ENCODE measurements around the gene MAST4. TPM values are rescaled to one million over a fixed set of nuclear protein-coding genes. Genes with fewer than 3 reads are reported as not detected.

Gene MAST4
- polyA plus RNA-seq, 3 donors: 12.5 to 15.3 (median 13.7) TPM

DNA sequence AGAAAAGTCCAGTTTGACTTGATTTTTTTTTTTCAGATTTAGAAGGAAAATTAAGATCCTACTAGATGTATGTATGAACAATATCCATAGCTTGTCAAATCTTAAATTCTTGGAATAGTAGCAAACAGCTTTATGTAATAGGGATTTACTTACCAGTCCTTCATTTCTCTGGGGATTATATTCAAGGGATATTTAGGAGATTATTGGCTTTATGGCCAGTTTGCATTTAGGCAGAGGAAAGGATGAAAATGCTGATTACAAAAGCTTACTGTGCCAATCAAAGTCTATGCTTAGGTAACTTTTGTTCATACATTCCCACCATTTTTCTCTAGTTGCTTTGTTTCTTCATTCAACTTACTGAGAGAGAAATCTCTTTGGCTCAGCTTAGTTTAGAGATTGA, 47.9 kb downstream of the MAST4 start:
- DNase-seq (ENCODE audit: low read depth in 3 of 3, low spot score in 2 of 3): no peak

DNA sequence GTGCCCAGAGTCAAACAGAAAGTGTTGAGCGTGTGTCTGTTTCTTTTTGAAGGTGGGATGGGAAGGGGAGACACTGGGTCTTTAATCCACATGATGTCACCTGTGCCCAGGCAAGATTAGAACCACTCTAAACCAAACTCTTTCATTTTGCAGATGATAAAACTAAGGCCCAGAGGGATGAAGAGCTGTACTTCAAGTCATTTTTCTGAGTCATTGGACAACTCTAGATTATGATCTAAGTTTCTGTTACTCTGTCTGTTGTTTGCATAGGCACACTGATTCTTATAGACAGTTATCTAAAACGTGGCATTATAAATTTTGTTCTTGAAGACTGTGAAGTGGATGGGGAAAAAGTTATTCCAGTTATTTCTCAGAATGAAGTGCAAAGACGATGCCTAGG, 48.8 kb downstream of the MAST4 start:
- DNase-seq (ENCODE audit: low read depth in 3 of 3, low spot score in 2 of 3): no peak

DNA sequence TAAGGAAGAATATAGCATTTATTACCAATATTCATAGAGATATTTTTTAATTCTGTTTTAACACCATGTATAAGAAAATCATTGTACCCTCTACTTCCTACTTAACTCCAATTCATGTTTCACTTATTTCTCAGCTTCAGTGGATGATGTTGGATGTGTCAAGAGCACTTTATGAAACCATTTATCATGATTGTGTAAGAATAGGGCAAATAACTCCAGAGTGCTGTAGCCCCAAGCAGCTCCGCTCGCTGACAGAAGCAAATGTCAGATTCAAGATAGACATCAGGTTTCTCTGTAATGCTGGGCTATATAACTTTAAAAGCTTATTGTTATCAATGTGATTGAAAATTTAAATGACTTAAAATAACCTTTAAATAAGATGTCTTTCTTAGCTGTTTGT, 50.4 kb downstream of the MAST4 start:
- DNase-seq (ENCODE audit: low read depth in 3 of 3, low spot score in 2 of 3): no peak

DNA sequence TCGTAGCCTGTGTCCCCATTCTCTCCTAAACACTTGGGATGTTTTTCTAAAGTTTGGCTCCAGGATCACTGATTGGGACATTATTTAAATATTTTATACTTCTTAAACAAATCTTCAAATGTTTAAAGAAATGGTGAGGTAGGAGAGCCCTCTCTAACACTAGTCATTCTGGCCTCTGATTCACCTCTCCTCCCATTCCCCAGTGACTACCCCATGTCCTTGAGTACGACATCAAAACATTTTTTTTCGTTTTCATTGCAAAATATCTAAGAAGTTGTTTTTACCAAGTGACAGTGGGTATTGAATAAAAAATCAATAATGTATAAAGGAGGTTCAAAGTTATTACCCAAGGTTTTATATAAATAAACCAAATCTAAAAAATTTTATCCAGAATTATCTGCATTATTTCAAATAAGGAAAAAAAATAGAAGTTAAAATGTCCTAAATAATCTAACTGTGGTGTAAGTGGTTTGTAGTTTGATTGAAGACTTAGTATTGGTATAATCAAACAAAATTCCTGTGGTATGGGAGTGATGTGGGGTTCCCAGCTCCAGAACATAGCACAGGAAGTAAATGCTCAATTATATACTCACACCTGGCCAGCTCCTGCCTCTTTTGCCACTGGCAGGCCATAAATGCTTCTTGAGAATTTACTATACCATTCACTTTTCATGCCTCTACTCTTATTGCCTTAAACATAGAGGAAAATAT, 51.1 kb downstream of the MAST4 start:
- no peak for DNase-seq (ENCODE audit: low read depth in 3 of 3, low spot score in 2 of 3)

DNA sequence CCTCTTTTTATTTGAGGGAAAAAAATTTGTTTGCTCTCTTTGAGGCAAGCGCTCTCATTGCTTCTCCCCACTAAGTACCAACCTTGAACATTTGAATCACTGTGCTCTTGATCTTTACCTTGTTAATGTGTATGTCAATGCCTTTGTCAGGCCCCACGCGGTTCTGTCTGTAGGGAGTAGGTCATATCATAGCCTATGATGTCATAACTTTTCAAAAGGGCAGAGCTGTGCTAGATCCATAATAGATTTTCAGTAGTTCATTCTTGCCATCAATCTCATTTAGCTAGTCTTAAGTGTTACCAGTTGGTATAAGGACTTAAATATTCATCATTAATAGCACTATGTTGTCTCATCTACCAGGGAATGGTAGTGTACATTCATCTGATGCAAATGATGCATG, 56.6 kb downstream of the MAST4 start:
- no peak for DNase-seq (ENCODE audit: low read depth in 3 of 3, low spot score in 2 of 3)

DNA sequence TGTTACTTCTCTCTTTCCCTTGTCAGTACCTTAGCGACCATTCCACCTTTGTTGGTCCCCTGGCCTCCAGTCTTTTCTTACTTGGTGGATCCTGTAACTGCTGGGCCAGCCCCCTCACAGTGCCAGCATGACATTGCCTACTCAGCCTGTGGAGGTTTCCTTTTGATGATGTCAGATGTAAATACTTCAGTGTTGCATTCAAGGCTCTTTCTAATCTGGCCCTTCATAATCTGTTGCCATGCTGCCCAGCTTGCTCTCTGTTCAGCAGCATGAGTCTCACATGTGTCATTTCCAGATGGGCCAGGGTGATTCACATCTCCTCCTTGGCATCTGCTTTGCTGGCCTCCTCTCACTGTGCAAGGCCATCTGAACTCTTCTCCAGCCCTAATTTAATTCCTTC, 57.1 kb downstream of the MAST4 start:
- DNase-seq (ENCODE audit: low read depth in 3 of 3, low spot score in 2 of 3): no peak

DNA sequence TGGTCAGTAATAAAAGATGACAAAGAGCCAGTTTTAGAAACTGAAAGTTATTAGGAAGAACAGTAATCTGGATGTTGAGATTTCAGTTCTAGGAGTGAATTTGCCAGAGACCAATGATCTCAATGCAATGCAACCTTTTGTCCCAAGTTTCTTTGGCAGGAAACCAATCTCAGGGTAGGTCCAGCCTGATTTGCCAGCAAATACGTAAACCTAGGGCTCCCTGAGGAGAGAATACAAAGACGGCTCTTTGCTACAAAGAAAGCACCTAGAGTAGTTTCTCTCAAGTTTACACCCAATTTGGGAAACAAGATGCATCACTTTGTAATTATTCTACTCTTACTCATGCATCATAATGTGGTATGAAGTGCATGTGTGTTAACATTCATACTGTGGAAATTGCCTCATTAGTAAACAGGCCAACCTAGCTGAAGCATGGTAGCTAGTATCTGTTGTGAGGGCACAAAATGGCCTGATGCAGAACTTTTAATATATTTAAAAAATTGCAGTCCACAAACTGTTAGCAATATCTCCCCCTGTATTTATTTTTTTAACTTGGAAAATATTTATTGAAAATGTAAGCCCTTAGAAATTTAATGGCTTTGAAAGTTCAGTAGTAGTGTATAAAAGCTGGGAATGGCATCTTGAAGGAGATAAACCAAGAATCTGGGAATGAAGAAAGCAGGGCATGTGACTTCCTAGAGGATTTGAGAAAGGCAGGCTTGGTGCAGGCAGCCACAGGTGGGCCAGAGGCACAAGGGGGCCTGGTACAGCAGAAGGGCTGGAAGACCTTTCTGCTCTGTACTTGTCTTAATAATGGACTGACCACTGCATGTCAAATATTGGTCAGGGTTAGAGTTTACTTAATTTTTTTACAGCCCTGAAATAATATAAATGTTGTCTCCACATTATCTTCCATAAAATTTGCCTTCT, 59.5 kb downstream of the MAST4 start:
- no peak for DNase-seq (ENCODE audit: low read depth in 3 of 3, low spot score in 2 of 3)

DNA sequence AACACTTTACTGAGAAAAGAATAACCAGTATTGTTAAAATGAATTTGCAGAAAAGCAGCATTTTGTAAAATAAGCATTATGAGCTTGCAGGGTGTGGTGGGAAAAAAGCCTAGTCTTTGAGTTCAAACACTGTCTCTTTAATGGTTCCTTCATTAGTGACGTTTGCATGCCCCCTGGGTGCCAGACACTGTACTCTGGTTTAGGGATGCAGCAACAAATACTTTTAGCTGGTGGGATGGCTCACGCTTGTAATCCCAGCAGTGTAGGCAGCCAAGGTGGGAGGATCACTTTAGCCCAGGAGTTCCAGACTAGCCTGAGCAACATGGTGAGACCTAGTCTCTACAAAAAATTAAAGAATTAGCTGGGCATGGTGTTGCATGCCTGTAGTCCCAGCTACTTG, 62.3 kb downstream of the MAST4 start:
- DNase-seq (ENCODE audit: low read depth in 3 of 3, low spot score in 2 of 3): no peak

DNA sequence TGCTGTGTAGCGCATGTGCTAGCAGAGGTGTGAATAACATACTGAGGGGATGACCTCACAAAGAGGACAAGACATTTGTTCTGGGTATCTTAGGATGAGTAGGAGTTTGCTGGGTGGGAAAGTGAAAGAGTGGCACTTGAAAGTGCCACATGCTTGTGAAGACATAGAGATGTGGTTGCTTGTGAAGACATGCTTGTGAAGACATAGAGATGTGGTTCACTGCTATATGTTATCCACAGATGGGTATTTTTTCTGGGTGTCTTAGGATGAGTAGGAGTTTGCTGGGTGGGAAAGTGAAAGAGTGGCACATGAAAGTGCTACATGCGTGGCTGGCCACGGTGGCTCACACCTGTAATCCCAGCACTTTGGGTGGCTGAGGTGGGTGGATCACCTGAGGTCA, 63.6 kb downstream of the MAST4 start:
- DNase-seq (ENCODE audit: low read depth in 3 of 3, low spot score in 2 of 3): no peak

DNA sequence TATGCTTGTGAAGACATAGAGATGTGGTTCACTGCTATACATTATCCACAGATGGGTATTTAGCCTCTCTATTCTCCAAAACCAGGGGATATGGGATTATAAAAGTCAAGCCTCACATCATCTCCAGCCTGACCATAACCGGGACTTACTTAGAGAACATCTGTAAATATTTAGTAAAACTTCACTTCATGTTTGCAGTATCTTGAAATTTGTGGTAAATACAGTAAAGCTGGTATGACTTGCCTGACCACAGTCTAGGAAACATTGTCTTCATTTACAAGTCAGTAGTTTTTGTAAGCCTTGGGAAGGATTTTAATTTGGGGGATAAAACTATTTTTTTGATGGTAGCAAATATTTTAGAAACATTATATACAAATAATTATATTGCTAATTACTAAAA, 64.2 kb downstream of the MAST4 start:
- no peak for DNase-seq (ENCODE audit: low read depth in 3 of 3, low spot score in 2 of 3)

DNA sequence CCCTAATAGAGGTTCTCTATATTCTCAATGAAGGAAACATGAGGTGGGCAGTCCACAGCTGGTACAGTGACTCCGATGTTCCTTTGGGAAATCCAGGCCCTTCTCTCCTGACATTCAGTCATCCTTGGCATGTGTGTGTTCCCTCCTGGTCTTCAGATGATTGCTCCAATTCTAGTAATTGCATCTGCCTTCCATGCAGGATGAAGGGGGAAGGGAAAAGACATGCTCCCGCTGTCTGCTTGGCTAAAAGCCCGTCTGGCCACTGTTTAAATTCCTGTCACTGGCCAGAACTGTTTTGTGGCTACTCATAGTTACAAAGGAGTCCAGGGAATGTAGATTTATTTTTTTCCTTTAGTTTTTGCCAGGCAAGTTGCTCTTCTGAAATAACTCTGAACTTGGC, 65.0 kb downstream of the MAST4 start:
- DNase-seq (ENCODE audit: low read depth in 3 of 3, low spot score in 2 of 3): no peak

DNA sequence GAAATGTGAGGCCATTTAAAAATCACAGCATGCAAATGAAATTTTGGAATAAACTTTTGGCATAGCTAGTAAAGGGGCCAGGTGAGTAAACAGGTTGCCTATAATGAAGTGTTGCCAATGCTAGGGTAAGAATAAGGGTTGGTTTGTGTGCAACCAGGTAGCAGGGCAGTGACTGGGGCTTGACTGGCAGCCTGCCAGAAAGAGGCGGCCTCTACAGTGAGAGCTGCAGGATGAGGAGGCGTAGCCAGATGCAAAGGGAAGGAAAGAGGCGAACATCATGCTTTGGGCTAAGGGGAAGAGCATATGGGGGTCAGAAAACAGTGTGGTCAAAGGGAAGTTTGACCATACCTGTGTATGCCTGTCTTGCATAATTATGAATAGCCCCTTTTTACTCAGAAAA, 70.6 kb downstream of the MAST4 start:
- DNase-seq (ENCODE audit: low read depth in 3 of 3, low spot score in 2 of 3): no peak

DNA sequence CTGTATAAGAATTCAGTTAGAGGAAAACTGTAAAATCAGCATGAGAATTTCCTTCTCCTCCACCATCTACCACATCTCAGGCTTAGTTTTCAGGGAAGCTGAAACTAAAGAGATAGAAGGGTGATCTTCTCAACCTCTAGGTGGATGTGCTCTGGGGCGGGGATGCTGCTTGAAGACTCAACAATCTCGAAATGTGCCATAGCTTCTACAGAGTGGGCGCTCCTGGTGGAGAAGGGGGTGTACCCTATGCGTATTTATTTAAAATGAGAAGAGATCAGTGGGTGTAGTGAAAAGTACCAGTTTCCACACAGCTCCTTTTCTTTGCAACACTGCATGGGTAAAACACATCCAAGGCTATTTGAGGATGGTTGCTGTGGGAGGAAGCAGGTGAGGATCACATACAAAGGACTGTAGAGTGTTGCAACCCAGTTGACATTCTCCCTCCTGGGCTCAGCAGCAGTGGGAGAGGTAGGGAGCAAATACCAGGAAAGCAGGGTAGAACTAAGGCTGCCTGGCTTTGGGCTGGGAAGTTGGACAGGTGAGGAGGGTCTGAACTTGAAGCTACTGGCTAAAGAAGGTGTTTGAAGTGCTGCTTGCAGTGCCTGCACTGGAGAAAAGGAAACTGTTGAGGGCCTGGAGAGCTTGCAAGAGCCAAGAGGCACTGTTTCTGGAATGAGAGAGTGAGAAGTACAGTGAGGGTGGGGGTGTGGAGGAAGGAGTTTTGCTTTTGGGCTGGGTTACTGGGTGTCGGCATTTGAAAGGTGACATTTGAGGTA, 73.1 kb downstream of the MAST4 start:
- no peak for DNase-seq (ENCODE audit: low read depth in 3 of 3, low spot score in 2 of 3)

DNA sequence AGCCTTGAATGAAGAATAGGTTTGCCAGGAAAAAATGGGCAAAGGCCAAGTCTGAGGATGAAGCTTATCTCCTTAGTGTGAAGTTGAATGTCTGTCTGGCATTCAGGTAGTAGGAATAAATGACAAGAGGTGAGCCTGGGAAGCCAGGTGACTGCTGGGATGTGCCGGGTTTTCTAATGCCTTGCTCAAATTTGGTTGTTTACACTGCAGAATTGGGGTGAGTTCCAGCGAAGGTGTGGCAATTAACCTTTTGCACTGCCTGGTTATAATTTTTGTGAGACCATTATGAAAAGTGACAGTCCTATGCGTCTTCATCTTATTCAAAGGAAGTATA, 73.6 kb downstream of the MAST4 start:
- no peak for DNase-seq (ENCODE audit: low read depth in 3 of 3, low spot score in 2 of 3)

DNA sequence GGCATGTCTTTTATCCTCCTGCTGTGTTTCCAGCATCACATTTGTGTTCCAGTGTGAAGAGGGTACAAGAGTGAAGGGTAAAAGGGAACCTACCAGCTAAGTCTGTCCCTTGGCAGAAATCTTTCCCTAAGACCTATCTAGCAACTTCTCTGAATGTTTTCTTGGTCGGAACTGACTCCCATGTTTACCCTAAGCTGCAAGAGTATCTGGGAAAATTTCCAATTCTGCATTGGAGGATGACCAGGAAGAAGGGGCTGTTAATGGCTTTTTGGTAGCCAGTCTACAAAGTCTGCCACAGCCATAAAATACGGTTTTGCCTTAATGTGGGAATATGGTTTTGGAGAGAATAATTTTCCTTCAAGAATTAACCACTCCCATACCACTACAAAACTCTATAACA, 75.1 kb downstream of the MAST4 start:
- no peak for DNase-seq (ENCODE audit: low read depth in 3 of 3, low spot score in 2 of 3)

DNA sequence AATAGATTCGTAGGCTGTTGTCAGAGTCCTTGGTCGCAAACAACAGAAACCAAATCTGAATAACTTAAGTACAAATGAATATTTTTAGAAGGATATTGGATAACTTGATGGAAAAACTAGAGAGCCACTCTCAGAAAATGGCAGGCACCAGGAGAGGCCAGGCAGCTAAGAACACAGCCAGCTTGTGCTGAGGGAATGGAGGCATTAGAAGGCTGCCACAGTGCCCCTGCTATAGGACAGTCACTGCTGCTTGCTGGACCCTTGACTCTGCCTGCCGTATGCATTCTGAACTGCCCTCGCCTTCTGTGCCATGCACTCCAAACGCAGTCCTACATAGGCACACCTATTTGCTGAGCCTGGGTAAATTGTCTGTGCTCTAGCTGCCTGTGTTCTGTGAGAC, 78.6 kb downstream of the MAST4 start:
- no peak for DNase-seq (ENCODE audit: low read depth in 3 of 3, low spot score in 2 of 3)

DNA sequence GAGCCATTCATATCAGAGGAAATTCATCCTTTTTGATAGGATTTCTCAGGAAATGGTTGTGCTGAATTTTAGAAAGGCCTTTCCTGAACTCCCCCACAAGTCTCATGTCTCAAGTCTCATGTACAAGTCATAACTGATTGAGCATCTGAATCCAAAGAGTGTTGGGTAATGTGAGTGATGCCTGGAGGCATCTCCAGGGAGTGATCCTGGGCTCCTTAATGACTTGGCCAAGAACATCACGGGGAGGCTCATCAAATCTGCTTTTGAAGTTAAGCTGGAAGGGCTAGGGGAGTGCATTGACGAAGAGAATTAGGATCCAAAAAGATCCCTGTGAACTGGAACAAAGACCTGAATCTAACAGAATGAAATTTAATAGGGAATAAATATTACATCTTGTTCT, 79.2 kb downstream of the MAST4 start:
- no peak for DNase-seq (ENCODE audit: low read depth in 3 of 3, low spot score in 2 of 3)

DNA sequence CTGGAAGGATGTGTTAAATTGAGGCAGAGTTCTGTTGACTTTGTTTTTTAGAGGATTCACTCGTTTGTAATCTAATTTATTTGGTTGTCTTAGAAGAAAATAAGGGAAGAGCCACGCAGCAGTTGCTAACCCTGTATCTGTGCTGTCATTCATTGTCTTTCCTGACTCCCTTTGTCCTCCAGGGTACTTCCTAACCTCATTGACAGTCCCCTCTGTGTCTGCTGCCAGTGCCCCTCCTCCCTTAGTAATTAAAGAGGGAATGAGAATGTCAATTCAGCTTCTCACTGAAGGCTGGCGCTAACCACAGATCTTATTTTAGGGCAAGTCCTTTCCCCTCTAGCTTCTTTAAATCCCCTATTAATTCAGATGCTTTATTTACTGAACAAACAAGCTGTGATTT, 84.0 kb downstream of the MAST4 start:
- no peak for DNase-seq (ENCODE audit: low read depth in 3 of 3, low spot score in 2 of 3)

DNA sequence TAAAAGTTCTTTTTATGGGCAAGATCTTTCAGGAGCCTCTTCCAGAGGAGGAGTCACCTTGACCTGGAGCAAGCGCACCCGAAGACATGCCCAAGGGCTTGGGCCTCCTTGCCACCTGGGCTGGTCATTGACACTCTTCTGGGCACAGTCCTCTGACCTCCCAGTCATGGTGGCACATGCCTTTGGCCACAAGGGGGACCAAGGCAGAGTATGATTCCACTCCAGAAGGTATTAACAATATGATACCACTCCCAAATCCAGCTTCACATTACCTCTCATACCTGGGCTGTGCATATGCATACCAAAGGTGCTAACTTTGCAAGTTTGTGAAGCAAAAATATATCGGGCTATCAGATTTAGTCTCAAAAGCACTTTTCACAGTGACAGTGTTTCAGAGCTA, 84.6 kb downstream of the MAST4 start:
- DNase-seq (ENCODE audit: low read depth in 3 of 3, low spot score in 2 of 3): no peak

DNA sequence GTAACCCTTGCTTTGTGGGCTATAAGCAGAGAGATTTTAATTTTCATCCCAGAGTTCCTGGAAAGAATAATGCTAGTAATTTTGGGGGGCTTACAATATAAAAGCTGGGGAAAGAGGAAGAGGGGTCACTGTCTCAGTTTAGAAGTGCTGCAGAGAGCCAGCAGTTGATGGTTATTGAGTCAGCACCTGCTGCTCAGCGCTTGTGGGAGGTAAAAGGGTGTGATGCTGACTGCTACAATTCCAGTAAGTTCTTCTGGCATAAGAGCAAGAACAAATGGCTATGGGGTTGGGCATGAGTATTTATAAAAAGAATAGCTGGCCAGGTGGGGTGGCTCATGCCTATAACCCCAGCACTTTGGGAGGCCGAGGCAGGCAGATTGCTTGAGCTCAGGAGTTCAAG, 88.5 kb downstream of the MAST4 start:
- DNase-seq (ENCODE audit: low read depth in 3 of 3, low spot score in 2 of 3): no peak

DNA sequence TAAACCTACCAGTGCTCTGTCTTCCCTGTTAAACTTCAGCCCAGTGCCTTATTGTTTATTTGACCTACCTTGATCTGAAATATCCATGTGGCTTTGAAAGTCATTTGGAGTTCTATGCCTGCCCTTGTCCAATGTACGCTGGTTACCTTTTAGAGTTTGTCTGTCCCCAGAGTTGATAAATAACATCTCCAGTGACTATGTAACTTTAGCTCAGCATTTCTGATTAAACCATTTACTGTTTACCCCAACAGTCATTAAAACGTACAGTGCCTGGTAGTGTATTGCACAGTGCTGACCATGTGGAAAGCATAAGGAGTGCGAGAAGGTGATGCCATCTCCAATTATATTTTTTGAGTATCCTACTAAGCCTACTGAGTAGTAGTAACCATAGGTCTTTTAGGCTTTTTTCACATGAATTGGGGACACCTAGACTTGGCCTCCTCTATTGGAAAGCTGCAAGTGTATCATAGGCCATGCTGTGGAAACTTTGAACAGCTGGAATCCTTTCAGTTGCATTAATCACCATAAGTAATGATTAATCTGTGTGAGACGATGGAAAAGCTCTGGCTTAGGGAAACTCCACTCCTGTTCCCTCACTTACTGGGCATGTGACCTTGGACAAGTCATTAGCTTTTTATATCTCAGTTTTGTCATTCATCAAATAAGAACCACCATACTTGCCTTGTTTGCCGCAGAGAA, 93.5 kb downstream of the MAST4 start:
- DNase-seq (ENCODE audit: low read depth in 3 of 3, low spot score in 2 of 3): no peak
